Fibroblast of skin of right quadriceps (primary cell): Measurements from ENCODE around the gene ACVRL1.

ENCODE experiments used
- DNase-seq: peaks from one replicate; pipeline ENCODE4 v3.0.0-alpha.2; 2013

Gene ACVRL1

GRCh38 chr12:51900323-51900889, 6.9 kb upstream of the ACVRL1 start:
- DNase-seq, result no peak

DNA sequence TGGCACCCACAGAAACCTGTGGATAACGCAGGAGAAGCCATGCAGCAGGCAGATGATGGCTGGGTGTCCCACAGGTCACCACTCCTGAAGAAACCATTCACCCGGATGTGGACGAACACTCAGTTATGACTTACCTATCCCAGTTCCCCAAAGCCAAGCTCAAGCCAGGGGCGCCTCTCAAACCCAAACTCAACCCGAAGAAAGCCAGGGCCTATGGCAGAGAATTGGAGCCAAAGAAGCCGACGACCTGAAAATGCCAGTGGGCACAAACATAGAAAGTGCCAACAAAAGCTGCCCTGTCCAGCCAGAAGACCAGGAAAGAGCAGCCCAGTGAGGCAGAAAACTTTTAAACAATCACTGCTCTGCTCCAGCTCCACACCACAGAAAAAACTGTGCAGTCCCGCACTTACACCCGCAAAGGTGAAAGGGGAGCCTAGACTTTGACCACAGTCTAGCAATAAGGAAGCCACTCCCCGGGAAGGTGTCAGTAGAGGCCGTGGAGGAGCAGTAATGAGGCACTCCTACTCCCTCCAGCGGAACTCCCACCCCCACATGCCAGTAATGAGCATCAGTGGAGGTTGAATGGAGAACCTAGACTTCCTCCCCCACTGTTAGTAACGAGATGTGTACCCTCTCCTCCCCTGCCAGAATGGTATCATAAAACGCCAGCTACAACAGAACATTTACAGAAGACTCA, 6.0 kb upstream of the ACVRL1 start:
- no peak for DNase-seq

DNA sequence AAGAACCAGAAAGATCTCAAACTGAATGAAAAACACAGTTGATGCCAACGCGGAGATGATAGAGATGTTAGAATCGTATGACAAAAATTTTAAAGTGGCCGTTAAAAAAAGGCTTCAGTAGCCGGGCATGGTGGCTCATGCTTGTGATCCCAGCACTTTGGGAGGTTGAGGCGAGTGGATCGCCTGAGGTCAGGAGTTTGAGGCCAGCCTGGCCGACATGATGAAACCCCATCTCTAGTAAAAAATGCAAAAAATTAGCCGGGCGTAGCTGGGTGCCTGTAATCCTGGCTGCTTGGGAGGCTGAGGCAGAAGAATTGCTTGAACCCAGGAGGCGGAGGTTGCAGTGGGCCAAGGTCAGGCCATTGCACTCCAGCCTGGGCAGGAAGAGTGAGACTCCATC, 5.4 kb upstream of the ACVRL1 start:
- no peak for DNase-seq

- DNase-seq, result peak; percentile 57
Measured at GRCh38 chr12:51904951-51905470, 2.3 kb upstream of the ACVRL1 start.

DNA sequence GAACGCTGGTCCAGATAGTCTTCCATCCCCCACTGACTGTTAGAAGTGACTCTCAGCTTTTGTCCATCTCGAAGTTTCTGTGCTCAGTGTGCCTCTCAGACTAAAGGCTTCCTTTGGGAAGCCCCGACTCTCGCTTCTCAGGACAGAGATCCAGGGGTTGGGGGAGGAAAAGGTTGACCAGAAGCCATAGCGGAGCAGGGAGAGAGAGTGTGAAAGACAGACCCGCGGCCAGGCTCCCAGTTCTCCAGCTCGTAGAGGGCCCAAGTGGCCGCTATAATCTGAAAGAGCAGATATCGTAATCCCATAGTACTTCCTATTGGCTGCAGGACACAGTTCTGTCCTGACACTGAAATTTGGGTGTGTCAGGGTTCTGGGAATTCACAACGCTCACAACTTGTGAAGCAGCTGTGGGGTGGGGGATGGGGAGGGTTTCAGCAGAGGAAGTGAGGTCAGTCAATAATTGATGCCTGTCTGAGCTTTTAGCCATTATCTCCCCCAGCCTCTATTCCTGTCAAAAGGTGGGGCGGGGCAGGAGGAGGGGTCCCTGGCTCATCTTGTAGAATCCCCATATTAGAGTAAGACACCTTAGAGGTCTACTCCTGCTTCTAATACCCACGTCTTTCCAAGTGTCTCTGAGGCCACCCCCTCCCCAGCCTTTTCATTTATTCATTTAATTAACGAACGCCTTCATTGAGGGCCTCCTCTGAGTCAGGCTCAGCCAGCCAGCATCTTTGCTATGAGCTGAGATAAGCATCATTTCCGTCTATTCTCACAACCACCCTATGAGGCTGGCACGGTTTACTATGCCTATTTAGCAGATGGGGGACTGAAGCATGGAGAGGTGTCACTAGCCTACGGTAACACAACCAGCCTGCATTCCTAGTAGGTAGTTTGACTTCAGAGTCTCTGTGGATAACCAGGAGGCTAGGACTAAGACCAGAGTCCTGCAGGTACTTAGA, 1.6 kb upstream of the ACVRL1 start:
- peak; percentile 54 for DNase-seq

GRCh38 chr12:51906430-51907082, 748 bp upstream of the ACVRL1 start:
- no peak for DNase-seq

DNA sequence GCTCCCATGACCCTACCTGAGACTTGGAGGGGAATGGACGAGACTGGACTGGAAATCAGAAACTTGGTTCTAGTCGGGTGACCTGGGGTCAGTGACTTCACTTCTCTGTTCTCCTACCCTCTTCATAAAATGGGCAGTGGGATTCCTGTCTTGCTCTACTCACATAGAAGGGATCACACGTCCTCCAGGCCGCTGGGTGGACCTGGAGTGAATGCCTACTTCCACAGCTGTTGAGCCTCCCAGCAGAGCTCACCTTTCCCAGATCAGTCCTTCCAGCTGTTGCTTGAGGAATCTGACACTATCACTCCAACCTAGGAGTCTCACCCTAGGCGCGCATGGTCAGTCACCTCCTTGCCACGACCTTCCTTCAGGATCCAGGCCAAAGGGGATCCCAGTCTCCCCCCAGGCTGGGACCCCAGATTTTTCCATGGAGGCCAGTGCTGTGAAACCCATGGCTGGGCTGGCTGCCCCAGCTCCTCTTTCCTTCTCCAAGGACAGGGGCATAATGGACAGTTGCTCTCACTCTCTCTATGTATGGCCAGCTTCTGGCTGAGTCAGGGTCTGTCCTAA, 637 bp downstream of the ACVRL1 start:
- no peak for DNase-seq

DNA sequence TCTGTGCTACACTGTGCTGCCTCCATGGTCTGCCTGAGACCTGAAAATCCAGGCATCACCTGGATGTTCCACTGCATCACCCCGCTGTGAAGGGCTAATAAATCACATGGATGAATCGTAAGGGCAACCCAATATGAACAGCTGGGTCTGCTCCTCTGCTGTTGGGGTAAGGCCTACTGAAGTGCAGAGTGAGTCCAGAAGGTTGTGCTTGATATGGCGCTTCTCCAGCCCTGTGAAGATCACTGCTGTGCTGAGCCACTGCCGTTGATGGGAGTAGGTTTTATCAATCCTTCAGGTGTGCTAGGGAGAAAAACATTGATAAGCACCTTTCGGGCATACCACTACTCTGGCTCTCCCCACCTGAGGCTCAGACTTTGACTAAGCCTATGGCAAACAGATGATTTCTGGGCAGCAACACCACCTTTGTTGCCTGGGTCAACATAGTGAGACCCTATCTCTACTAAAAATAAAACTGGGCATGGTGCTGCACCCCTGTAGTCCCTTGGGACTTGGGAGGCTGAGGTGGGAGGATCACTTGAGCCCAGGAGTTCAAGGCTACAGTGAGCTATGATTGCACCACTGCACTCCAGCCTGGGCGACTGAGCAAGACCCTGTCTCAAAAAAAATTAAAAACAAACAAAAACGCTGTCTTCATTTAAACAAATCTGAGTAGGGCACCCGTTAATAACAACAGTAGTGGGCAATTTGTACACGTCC, 1.7 kb downstream of the ACVRL1 start:
- DNase-seq, result no peak

DNA sequence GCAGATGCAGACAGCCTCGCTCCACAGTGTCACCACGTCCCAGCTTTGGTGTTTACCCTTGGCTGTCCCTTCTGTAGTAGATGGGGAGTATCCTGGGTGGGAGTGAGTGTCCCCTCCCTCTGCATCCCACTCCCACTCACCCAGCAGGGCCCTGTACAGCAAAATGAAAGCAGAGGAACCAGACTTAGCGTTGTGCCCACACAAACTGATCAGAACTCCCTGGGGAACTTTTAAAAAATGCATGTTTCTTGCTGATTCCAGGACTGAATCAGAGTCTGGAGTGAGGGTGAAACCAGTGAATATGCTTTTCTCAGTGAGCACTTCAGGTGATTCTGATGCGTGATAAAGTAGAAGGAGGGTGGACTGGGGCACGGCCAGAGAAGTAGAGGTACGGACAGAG, 2.9 kb downstream of the ACVRL1 start:
- no peak for DNase-seq

DNA sequence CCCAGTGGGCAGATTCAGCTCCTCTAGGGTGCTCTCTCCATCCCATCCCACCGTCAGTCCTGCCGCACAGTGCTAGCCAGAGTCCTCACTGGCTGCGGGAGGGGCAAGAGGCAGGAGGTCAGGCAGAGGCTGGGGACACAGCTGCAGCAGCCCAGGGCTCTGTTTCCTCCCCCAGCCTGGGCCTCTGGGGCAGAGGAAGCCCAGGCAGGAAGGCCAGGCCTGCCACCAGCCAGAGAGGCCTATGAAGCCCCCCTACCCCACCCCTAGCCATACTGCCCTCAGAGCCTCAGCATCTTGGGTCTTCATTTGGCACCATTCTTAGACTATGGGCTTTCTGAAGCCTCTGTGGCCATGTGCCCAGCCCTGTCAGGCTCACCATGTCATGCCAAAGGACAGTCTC, 3.4 kb downstream of the ACVRL1 start:
- DNase-seq, result no peak

DNA sequence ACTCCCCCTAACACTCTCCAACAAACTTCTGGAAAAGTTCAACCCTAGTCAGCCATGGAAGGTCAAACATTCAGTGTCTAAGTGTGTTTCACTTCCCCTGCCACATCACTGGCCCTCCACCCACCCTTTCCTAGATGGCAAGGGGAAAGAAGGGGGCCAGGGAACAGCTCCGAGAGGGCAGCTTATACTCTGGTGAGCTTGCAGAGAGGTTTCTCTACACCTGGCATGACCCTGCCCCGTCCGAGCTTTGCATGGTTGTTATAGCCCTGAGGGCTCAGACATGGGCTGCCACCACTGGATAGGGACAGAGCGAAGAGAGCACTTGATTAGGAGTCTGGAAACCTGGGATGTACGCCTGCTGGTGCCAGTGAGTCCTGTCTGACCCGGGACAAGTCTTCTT, 4.0 kb downstream of the ACVRL1 start:
- DNase-seq, result no peak

- no peak for DNase-seq
Measured at GRCh38 chr12:51911788-51912711, 4.7 kb downstream of the ACVRL1 start.

- no peak for DNase-seq
Measured at GRCh38 chr12:51913071-51914033, 6.0 kb downstream of the ACVRL1 start.

GRCh38 chr12:51914034-51914923, 7.0 kb downstream of the ACVRL1 start:
- no peak for DNase-seq

GRCh38 chr12:51915003-51915625, 7.8 kb downstream of the ACVRL1 start:
- no peak for DNase-seq

DNA sequence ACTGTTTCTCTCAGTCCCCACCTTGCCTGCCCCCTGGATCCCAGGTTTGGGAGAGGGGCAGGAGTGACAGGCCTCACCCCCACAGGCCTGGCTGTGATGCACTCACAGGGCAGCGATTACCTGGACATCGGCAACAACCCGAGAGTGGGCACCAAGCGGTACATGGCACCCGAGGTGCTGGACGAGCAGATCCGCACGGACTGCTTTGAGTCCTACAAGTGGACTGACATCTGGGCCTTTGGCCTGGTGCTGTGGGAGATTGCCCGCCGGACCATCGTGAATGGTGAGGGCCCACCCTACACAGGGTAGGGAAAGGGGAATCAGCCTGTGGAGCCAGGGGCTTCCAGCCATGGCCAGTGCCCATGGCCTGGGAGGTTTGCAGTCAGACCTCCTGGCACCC, 8.6 kb downstream of the ACVRL1 start:
- DNase-seq, result no peak

DNA sequence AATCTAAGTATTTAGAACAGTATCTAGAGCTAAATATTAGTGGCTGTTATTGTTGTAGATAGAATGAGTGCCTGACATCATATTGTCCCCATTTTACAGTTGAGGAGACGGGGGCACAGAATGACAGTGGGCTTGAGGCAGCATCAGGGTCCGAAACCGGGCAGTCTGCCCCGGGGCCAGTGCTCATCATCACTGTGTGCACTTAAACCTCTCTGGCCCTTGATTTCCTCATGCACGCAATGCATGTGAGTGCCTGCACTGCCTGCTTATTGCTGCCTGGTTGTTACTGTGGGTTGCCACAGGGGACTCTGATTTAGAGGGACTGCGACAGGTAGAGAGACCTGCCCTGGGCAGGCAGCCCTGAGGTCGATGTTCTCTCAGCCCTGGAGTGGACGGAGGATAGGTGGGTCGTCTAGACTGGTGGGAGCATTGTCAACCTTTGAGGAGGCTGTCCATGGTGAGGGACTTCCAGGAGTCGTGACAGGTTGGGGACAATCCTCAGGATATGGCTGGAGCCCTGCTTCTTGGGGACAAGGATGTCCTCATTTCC, 9.8 kb downstream of the ACVRL1 start:
- no peak for DNase-seq
